IMR-90 (cell line): ENCODE measurements around the gene SUGP2. TPM values are rescaled to one million over a fixed set of nuclear protein-coding genes. Genes with fewer than 3 reads are reported as not detected.

ENCODE experiments used
- ATAC-seq: fragments of 200-7000 bp; cut with Tn5 transposase; 2 replicates; pipeline ENCODE4 v1.9.1; 2020; ENCODE audit warnings: low read depth, mild to moderate bottlenecking, moderate library complexity
- BruUV-seq: library from RNA; stranded (reverse); fragments of 400-500 nt; replicated peaks from 2 replicates; lab custom pipeline; 2021; lab: Mats Ljungman, UMichigan
- CTCF ChIA-PET: fragments of 300-600 bp; formaldehyde crosslinking; extraction: SDS; loops from one replicate; lab custom pipeline; 2021; ENCODE audit warnings: antibody characterized with exemption; lab: Yijun Ruan, JAX
- POLR2A ChIA-PET: fragments of 300-600 bp; sonication (Branson Sonifier 250); formaldehyde crosslinking; loops from one replicate; lab custom pipeline; 2022; ENCODE audit warnings: antibody characterized with exemption; ENCODE audit not compliant: unreplicated experiment; lab: Charles Lee
- DNase-seq: peaks from one replicate; pipeline ENCODE4 v3.0.0; 2013
- H2AFZ ChIP-seq: replicated peaks from 2 replicates; pipeline ENCODE3; 2013; ENCODE audit warnings: low read length, mild to moderate bottlenecking; ENCODE audit not compliant: poor library complexity
- H2AK5ac ChIP-seq: 2 replicates; pipeline ENCODE4 v1.6.1; 2013; ENCODE audit warnings: low read depth, low read length, inconsistent platforms
- H2AK9ac ChIP-seq: replicated peaks from 2 replicates; pipeline ENCODE3; 2013; ENCODE audit warnings: mild to moderate bottlenecking, low read depth, low read length, moderate library complexity; ENCODE audit not compliant: poor library complexity
- H2BK120ac ChIP-seq: 2 replicates; pipeline ENCODE4 v1.6.1; 2013; ENCODE audit warnings: low read depth, low read length, inconsistent platforms
- H2BK15ac ChIP-seq: 3 replicates; pipeline ENCODE4 v1.6.1; 2013; ENCODE audit warnings: low read depth, low read length, inconsistent platforms
- H2BK20ac ChIP-seq: 2 replicates; pipeline ENCODE4 v1.6.1; 2013; ENCODE audit warnings: low read depth, mild to moderate bottlenecking, inconsistent platforms, low read length, moderate library complexity
- H2BK5ac ChIP-seq: 2 replicates; pipeline ENCODE4 v1.6.1; 2013; ENCODE audit warnings: mild to moderate bottlenecking, low read depth, low read length, inconsistent platforms; ENCODE audit not compliant: poor library complexity, severe bottlenecking
- H3K14ac ChIP-seq: replicated peaks from 2 replicates; pipeline ENCODE4 v1.6.1; 2013; ENCODE audit warnings: low read depth, low read length, inconsistent platforms
- H3K18ac ChIP-seq: 2 replicates; pipeline ENCODE4 v1.6.1; 2013; ENCODE audit warnings: low read depth, low read length, control low read depth
- H3K23ac ChIP-seq: 2 replicates; pipeline ENCODE4 v1.6.1; 2013; ENCODE audit warnings: low read depth, low read length, inconsistent platforms
- H3K27ac ChIP-seq: 2 replicates; pipeline ENCODE4 v1.5.1; 2013; ENCODE audit warnings: mild to moderate bottlenecking, control low read depth, low read length; ENCODE audit not compliant: insufficient read depth
- H3K27me3 ChIP-seq: 2 replicates; pipeline ENCODE4 v1.6.1; 2013; ENCODE audit warnings: low read length; ENCODE audit not compliant: control insufficient read depth, insufficient read depth
- H3K36me3 ChIP-seq: 2 replicates; pipeline ENCODE4 v1.6.1; 2013; ENCODE audit warnings: low read length, mixed read lengths; ENCODE audit not compliant: control insufficient read depth, insufficient read depth
- H3K4ac ChIP-seq: 2 replicates; pipeline ENCODE4 v1.6.1; 2013; ENCODE audit warnings: low read depth, low read length, inconsistent platforms
- H3K4me1 ChIP-seq: 2 replicates; pipeline ENCODE4 v1.6.1; 2013; ENCODE audit warnings: low read length, mixed read lengths; ENCODE audit not compliant: control insufficient read depth, insufficient read depth
- H3K4me2 ChIP-seq: 2 replicates; pipeline ENCODE4 v1.6.1; 2013; ENCODE audit warnings: low read depth, mild to moderate bottlenecking, control low read depth, low read length, moderate library complexity
- H3K4me3 ChIP-seq: 2 replicates; pipeline ENCODE4 v1.5.1; 2013; ENCODE audit warnings: low read depth, mild to moderate bottlenecking, control low read depth, low read length, moderate library complexity; ENCODE audit not compliant: insufficient read depth
- H3K56ac ChIP-seq: 2 replicates; pipeline ENCODE4 v1.6.1; 2013; ENCODE audit warnings: low read length, inconsistent platforms; ENCODE audit not compliant: insufficient read depth; ENCODE audit errors: extremely low read depth
- H3K79me1 ChIP-seq, 2 experiments: 2 replicates each; pipeline ENCODE4 v1.6.1; 2013; ENCODE audit warnings: low read length in 2 of 2, inconsistent platforms in 1 of 2, low read depth in 1 of 2
- H3K9ac ChIP-seq: 2 replicates; pipeline ENCODE4 v1.6.1; 2013; ENCODE audit warnings: low read depth, low read length, control low read depth
- H3K9me1 ChIP-seq: 2 replicates; pipeline ENCODE4 v1.6.1; 2013; ENCODE audit warnings: low read length, inconsistent platforms; ENCODE audit not compliant: insufficient read depth
- H3K9me3 ChIP-seq: 2 replicates; pipeline ENCODE4 v1.6.1; 2013; ENCODE audit warnings: low read length; ENCODE audit not compliant: control insufficient read depth, insufficient read depth
- H4K20me1 ChIP-seq: 2 replicates; pipeline ENCODE4 v1.6.1; 2013; ENCODE audit warnings: low read length, inconsistent platforms; ENCODE audit not compliant: insufficient read depth
- H4K5ac ChIP-seq: 2 replicates; pipeline ENCODE4 v1.6.1; 2013; ENCODE audit warnings: mild to moderate bottlenecking, low read depth, low read length, control low read depth
- H4K8ac ChIP-seq, 2 experiments: 2 replicates each; pipeline ENCODE4 v1.6.1; 2013; ENCODE audit warnings: low read depth in 2 of 2, low read length in 2 of 2, control low read depth in 1 of 2, inconsistent platforms in 1 of 2
- H4K91ac ChIP-seq: 2 replicates; pipeline ENCODE4 v1.6.1; 2013; ENCODE audit warnings: low read depth, low read length, inconsistent platforms; ENCODE audit not compliant: insufficient read depth
- CEBPB ChIP-seq: IDR thresholded peaks from 2 replicates; pipeline ENCODE4 v1.6.1; 2012; ENCODE audit warnings: low read depth, low read length, improper control_type of control experiment
- FOS ChIP-seq: fragments of 150-350 bp; IDR thresholded peaks from 2 replicates; pipeline ENCODE4 v1.6.1; 2016; ENCODE audit warnings: low read depth, low read length
- MAFK ChIP-seq: IDR thresholded peaks from 2 replicates; pipeline ENCODE4 v1.6.1; 2012; ENCODE audit warnings: low read depth, low read length, improper control_type of control experiment
- MAZ ChIP-seq: IDR thresholded peaks from 2 replicates; pipeline ENCODE4 v1.6.1; 2012; ENCODE audit warnings: low read depth, mild to moderate bottlenecking, low read length, improper control_type of control experiment, moderate library complexity, borderline replicate concordance
- MXI1 ChIP-seq: IDR thresholded peaks from 2 replicates; pipeline ENCODE4 v1.6.1; 2012; ENCODE audit warnings: low read depth, mild to moderate bottlenecking, low read length, moderate library complexity, borderline replicate concordance
- POLR2A ChIP-seq: IDR thresholded peaks from 2 replicates; pipeline ENCODE4 v1.6.1; 2012; ENCODE audit warnings: mild to moderate bottlenecking, low read depth, low read length
- SMC3 ChIP-seq: fragments of 150-350 bp; IDR thresholded peaks from 2 replicates; pipeline ENCODE4 v1.6.1; 2016; ENCODE audit warnings: low read depth, mild to moderate bottlenecking, antibody characterized with exemption, low read length, moderate library complexity
- WGBS, 2 experiments: methylation state at CpG; one replicate each; pipeline versions ENCODE4 v1.1.5 to v1.1.7; 2013; ENCODE audit warnings: missing lambda C conversion rate in 2 of 2; ENCODE audit not compliant: insufficient read length in 1 of 2; ENCODE audit errors: extremely low coverage in 2 of 2; 5-methylcytosine and 5-hydroxymethylcytosine counted together
- dilution Hi-C: fragments of 300-500 bp; cut with HindIII; formaldehyde crosslinking; loops from one replicate; pipeline ENCODE4 v1.14.3; 2018; ENCODE audit warnings: low sequenced_read_pairs; ENCODE audit not compliant: unreplicated experiment
- in situ Hi-C: fragments of 300-500 bp; cut with MboI; formaldehyde crosslinking; loops from 3 replicates; pipeline ENCODE4 v1.14.3; 2019; ENCODE audit warnings: low sequenced_read_pairs, inconsistent platforms, mixed read lengths
- intact Hi-C: fragments of 100-400 bp; cut with micrococcal nuclease; formaldehyde crosslinking; loops from 2 replicates; pipeline ENCODE4 v1.10.0; 2022
- polyA plus RNA-seq, 3 experiments: library from polyadenylated mRNA; depleted of rRNA; stranded (reverse); fragments of >200 nt; gene quantifications; 2 replicates each; pipeline ENCODE4 v1.2.3, GENCODE V29; 2012; ENCODE audit warnings: low replicate concordance in 1 of 3
- total RNA-seq: library from RNA; depleted of rRNA; stranded (reverse); fragments of >200 nt; gene quantifications from 2 replicates; pipeline ENCODE4 v1.2.3, GENCODE V29; 2012

The SUGP2 gene
- total and polyA plus RNA-seq, 2 of the 4 experiments (the other 2 are of a cell fraction): 25.8 to 69.2 TPM

- H2AK5ac ChIP-seq: no peak overlapping the region
- H2AFZ ChIP-seq: no peak overlapping the region
- no peak overlapping the region for H3K18ac ChIP-seq
- H3K4me2 ChIP-seq: no peak overlapping the region
- H2BK20ac ChIP-seq: no peak overlapping the region
- no peaks in the 10 kb centered on the region for H3K27me3 ChIP-seq
- POLR2A ChIA-PET: no interaction called here
- peaks cover 48% of the 10 kb centered on the region for H3K36me3 ChIP-seq
- no peak overlapping the region for H3K4me3 ChIP-seq
- no peak overlapping the region for H3K56ac ChIP-seq
- dilution Hi-C loops (no loop called here), intact Hi-C loops (no loop called here), in situ Hi-C loops (no loop called here)
- H4K5ac ChIP-seq: no peak overlapping the region
- no peak overlapping the region for H2AK9ac ChIP-seq
- no peak overlapping the region for H3K4ac ChIP-seq
- no peak overlapping the region for H4K91ac ChIP-seq
- H3K9me1 ChIP-seq: no peaks in the 10 kb centered on the region; the same call in 1 of the 2 replicates
- no peak overlapping the region for H3K27ac ChIP-seq
- 100% methylated on average over 1 of the region's 4 CpGs; no CpG with 5 or more reads in 1 of the 2 experiments for WGBS, 2 experiments
- no peak overlapping the region for H2BK15ac ChIP-seq
- BruUV-seq: no TSS peak
- H3K14ac ChIP-seq: no peak overlapping the region
- H3K4me1 ChIP-seq: no peaks in the 10 kb centered on the region
- H4K20me1 ChIP-seq: no peaks in the 10 kb centered on the region; the same call in 1 of the 2 replicates
- H3K79me1 ChIP-seq: peaks cover 0 to 19% of the 10 kb centered on the region in 2 experiments; a peak in 1 of 4 replicates
- no peak overlapping the region for H3K23ac ChIP-seq
- no peak for ATAC-seq
- H2BK5ac ChIP-seq: no peak overlapping the region
- H2BK120ac ChIP-seq: no peak overlapping the region
- H3K9me3 ChIP-seq: no peaks in the 10 kb centered on the region
- no peak overlapping the region for H3K9ac ChIP-seq
- H4K8ac ChIP-seq: no peak overlapping the region
- DNase-seq: no peak
- TF ChIP-seq SMC3 (no peak), MXI1 (no peak), FOS (no peak), MAFK (no peak), MAZ (no peak), CEBPB (no peak), POLR2A (no peak)
- CTCF ChIA-PET: no interaction called here
Observed at GRCh38 chr19:19050104-19050503, 16.8 kb upstream of the SUGP2 start.
